Tongue (tissue), 2 donors: ENCODE data around the gene CRISPLD2. TPM values are rescaled to one million over a fixed set of nuclear protein-coding genes. Genes with fewer than 3 reads are reported as not detected.
"Not testable (repeated sequence)": the region's sequence is repeated elsewhere in the genome, so short reads cannot be mapped to it uniquely, and the experiment has no call there.

Experiments
- DNase-seq: peaks from one replicate; pipeline ENCODE4 v3.0.0-alpha.2; 2015
- total RNA-seq: library from RNA; depleted of rRNA; stranded (reverse); fragments of >200 nt; gene quantifications from one replicate; pipeline ENCODE4 v1.2.3, GENCODE V29; 2014

The CRISPLD2 gene
- total RNA-seq, 1 donor from 2014 or later, result 40.8 TPM

GRCh38 chr16:84859681-84860080 is 39.9 kb downstream of the CRISPLD2 start:
- DNase-seq, result no peak

GRCh38 chr16:84860383-84860782 is 40.6 kb downstream of the CRISPLD2 start:
- DNase-seq, result no peak

GRCh38 chr16:84861671-84862070 is 41.9 kb downstream of the CRISPLD2 start:
- no peak for DNase-seq

GRCh38 chr16:84862804-84863480 is 43.2 kb downstream of the CRISPLD2 start:
- no peak for DNase-seq

GRCh38 chr16:84863481-84863814 is 43.7 kb downstream of the CRISPLD2 start:
- no peak for DNase-seq

- DNase-seq, result peak; percentile 78
These were observed 44.7 kb downstream of the CRISPLD2 start for GRCh38 chr16:84864326-84864955.

GRCh38 chr16:84867696-84868095 is 47.9 kb downstream of the CRISPLD2 start:
- DNase-seq, result no peak

- no peak for DNase-seq
These were observed 48.5 kb downstream of the CRISPLD2 start for GRCh38 chr16:84868328-84868727.

DNA sequence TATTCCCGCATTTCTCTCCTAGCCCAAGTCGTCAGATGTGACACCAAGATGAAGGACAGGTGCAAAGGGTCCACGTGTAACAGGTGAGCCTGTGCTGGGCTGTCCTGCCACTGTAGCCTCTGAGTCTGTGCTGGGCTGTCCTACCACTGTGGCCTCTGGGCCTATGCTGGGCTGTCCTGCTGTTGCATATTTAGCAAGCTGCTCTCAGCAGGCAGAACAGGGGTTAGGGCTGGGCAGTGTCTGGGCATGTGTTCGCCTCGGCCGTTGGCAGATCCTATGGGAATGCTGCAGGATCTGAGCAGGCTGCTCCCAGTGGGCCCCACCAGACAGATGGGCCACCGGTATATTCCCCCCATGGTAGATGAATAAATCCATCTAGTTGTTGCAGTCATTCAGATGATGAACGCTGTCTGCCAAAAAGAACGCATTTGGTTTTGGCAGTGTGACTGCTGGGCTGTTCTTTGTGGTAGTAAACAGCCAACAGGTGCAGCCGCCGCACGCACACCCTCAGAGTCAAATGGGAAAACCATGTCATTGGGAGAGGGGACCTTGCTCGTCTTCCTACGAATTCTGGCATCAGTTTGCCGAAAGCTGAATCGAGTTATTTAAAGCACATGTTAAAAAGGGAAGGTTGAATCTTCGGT is 49.2 kb downstream of the CRISPLD2 start:
- DNase-seq, result peak; percentile 89

DNA sequence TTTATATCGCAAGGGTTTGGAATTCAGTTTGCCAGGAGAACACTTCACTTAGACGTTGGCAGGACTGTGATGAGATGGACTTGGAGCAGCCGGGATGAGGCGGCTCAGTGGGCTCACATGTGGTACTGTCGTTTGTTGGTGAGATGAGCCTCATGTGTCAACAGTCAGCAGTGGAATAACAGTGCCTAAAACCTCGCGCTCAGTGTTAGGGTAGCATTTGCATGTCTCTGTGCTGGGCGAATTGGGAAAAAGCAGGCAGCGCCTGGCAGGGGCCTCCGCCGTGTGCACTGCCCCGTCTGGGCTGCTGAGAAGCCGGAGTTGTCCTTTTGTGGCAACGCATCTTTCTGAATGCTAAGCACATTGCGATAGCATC is 49.7 kb downstream of the CRISPLD2 start:
- no peak for DNase-seq

DNA sequence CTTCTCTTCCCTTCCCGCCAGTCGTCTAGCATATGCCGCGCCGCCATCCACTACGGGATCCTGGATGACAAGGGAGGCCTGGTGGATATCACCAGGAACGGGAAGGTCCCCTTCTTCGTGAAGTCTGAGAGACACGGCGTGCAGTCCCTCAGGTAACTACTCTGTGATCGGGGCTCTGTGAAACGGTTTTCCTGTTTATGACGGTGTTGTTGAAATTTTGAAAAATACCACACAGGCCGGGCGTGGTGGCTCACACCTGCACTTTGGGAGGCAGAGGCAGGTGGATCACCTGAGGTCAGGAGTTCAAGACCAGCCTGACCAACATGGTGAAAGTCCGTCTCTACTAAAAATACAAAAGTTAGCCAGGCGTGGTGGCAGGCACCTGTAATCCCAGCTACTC is 53.2 kb downstream of the CRISPLD2 start:
- DNase-seq, result not testable (repeated sequence)

- DNase-seq, result no peak
These were observed 54.2 kb downstream of the CRISPLD2 start for GRCh38 chr16:84874004-84874435.

GRCh38 chr16:84874553-84874952 is 54.8 kb downstream of the CRISPLD2 start:
- no peak for DNase-seq

GRCh38 chr16:84874983-84875382 is 55.2 kb downstream of the CRISPLD2 start:
- no peak for DNase-seq

DNA sequence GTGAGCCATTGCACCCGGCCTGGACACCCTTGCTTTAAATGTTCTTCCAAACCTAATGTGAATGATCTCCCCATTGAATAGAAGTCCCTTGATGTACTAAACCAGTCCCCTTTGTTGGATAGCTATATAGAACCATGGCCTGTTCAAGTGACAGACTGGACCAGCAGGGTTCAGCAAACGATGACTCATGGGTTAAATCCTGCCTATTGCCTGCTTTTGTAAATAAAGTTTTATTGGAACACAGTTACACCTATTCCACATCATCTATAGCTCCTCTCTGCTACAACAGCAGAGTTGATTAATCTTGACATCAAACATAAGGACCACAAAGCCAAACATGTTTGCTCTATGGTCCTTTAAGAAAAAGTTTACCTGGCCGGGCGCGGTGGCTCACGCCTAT is 56.1 kb downstream of the CRISPLD2 start:
- DNase-seq, result no peak

GRCh38 chr16:84876873-84877606 is 57.3 kb downstream of the CRISPLD2 start:
- DNase-seq, result no peak

DNA sequence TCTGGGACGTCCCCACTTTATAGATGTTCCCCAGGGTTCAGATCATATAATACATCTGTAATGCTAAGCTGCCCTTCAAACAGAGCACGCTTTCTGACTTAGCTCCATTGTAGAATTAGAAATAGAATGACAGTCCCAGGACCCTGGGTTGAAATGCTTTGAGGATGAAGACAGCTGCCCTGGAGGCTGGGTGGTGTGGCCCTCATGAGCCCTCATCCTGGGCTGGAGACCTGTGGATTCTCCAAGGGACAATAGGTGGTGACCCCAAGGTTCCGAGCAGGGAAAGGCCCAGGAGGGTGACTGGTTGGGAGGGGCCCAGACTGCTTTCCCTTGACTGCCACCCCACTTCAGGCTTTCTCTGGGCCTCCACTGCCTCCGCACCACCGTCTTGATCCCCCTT is 59.0 kb downstream of the CRISPLD2 start:
- no peak for DNase-seq

DNA sequence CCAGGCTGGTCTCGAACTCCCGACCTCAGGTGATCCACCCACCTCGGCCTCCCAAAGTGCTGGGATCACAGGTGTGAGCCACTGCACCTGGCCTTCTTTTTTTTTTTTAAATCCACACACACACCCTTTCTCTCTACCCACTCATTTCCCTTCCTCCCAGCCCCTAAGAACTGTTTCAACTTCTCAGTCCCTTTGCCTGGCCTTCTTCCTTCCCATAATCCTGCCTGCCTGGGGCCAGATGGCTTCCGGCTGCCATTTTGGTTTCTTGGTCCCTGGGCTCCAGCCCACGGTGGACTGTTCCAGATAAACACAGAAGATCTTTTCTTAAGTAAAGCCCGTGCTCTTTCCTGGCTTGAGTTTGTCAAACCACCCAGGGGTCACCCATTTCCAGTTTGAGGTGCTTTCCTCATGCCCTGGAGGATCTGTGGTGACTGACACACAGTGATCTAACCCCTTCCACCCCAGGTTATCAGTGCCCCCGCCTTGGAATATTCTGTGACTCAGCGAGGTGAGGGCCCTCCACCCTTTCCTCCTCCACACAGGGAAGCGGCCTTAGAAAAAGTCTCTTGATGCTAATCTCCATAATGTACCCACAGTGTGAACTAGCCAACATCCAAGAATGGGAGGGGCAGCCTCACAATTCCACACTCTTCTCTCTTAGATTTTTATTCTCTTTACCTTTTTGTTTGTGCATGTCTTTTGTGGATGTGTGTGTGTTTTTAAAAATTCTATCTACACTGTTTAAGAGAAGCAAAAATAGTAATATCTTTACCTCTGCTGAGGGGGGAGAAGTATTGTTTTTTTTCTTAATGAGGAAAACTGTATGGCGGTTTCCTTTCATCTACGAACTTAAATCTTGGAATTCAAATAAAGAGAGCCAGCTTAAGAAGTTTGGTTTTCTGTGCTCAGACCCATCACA is 60.0 kb downstream of the CRISPLD2 start:
- no peak for DNase-seq

DNA sequence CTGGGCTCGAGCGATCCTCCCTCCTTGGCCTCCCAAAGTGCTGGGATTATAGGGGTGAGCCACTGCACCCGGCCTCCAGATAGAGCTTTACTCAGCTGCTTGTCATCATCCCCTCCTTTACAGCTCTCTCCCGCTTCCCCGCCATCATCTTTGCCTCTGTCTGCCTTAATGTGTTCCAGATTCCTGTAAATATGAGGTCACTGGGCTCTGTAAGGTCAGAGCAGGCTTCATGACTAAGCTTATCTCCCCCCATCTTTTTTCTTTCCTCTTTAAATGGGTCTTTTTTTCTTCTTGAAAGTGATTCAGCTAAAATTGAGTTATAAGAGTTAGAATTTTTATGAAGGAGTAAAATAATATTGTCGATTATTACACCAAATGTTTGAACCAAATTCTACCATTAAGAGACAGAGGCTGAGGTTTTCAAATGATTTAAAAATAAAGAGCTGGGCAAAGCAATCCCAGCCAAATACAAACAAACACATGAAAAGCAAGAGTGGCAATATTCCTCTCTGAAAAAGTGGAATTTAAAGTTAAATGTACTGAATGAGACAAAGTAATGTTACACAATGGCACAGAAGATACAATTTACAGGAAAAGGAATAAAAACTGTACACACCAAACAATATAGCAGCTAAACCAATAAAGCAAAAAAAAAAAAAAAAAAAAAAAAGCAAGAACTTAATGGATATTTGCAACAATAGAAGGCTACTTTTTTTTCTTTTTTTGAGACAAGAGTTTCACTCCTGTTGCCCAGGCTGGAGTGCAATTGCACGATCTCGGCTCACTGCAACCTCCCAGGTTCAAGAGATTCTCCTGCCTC is 62.1 kb downstream of the CRISPLD2 start:
- DNase-seq, result no peak

- peak; percentile 22 for DNase-seq
These were observed 63.5 kb downstream of the CRISPLD2 start for GRCh38 chr16:84883301-84883700.

DNA sequence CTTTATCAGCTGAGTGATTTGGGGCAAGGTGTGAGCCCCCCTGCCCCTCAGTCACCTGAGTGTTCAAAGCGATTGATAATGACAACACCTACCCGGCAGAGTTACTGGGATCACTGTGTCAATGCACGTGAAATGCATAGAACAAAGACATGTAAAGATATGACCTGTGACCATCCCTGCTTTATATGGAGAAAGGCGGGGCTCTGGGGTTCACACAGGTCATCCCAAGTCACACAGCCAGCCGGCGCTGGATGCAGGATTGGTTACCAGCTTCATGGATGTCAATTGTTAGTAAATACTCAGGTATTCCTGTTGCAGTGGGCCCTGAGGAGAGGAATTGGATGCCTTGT is 64.4 kb downstream of the CRISPLD2 start:
- DNase-seq, result no peak
